A549 (cell line): Measurements from ENCODE around the gene STPG4. TPM values are rescaled to one million over a fixed set of nuclear protein-coding genes. Genes with fewer than 3 reads are reported as not detected.

Experiments used
- ATAC-seq, 2 experiments: fragments of 200-7000 bp in 1 of 2; fragments of >200 bp in 1 of 2; cut with Nextera tagmentation in 1 of 2; cut with Tn5 transposase in 1 of 2; 3 replicates each; pipeline versions ENCODE4 v1.8.0 to v1.9.1; 2018 to 2020; ENCODE audit warnings: mild to moderate bottlenecking in 1 of 2, moderate library complexity in 1 of 2
- CTCF ChIA-PET: fragments of 300-600 bp; sonication (Branson Sonifier 250); formaldehyde crosslinking; extraction: SDS; loops from one replicate; lab custom pipeline; 2021; ENCODE audit warnings: antibody characterized with exemption, inconsistent platforms; lab: Yijun Ruan, JAX
- POLR2A ChIA-PET: fragments of 350-600 bp; formaldehyde crosslinking; extraction: SDS; loops from one replicate; lab custom pipeline; 2021; ENCODE audit warnings: antibody characterized with exemption, inconsistent platforms; lab: Yijun Ruan, JAX
- DNase-seq, 2 experiments: peaks; one replicate each; pipeline versions ENCODE4 v3.0.0 to v3.0.0-alpha.2; 2011 to 2016; ENCODE audit warnings: low read depth in 1 of 2, low spot score in 1 of 2
- FAIRE-seq: peaks from 2 replicates; lab custom pipeline; 2011; peaks lifted over from hg19 to GRCh38; lab: Jason Lieb, UNC
- H3K27ac ChIP-seq, 2 experiments: fragments of >200 bp; sonication (Bioruptor Twin); formaldehyde crosslinking; 3 replicates each; pipeline ENCODE4 v1.5.1; 2016 to 2017
- H3K4me1 ChIP-seq: fragments of >200 bp; sonication (Bioruptor Twin); formaldehyde crosslinking; 3 replicates; pipeline ENCODE4 v1.6.1; 2016
- H3K4me2 ChIP-seq: fragments of >200 bp; sonication (Bioruptor Twin); formaldehyde crosslinking; 3 replicates; pipeline ENCODE4 v1.6.1; 2016
- H3K4me3 ChIP-seq: fragments of >200 bp; sonication (Bioruptor Twin); formaldehyde crosslinking; 3 replicates; pipeline ENCODE4 v1.5.1; 2016
- H3K9me3 ChIP-seq: fragments of >200 bp; sonication (Bioruptor Twin); formaldehyde crosslinking; 3 replicates; pipeline ENCODE4 v1.6.1; 2016
- BCL3 ChIP-seq: fragments of >200 bp; sonication (Bioruptor Twin); formaldehyde crosslinking; IDR thresholded peaks from 3 replicates; pipeline ENCODE4 v1.6.1; 2016
- CBX2 ChIP-seq: fragments of 200-600 bp; sonication (generic); IDR thresholded peaks from 2 replicates; pipeline ENCODE4 v1.6.1; 2016; ENCODE audit warnings: low read depth, mild to moderate bottlenecking, borderline replicate concordance
- CHD2 ChIP-seq: fragments of 150-350 bp; IDR thresholded peaks from 2 replicates; pipeline ENCODE4 v1.6.1; 2014; ENCODE audit warnings: low read length; ENCODE audit not compliant: partially characterized antibody
- E2F6 ChIP-seq: IDR thresholded peaks from 2 replicates; pipeline ENCODE4 v1.6.1; 2012; ENCODE audit warnings: low read depth, borderline replicate concordance
- EHF ChIP-seq: fragments of 250-450 bp; sonication (Bioruptor Pico); IDR thresholded peaks from 2 replicates; pipeline ENCODE4 v1.5.0; 2020; ENCODE audit warnings: mild to moderate bottlenecking
- EP300 ChIP-seq, 2 experiments: fragments of >200 bp; sonication (Bioruptor Twin); formaldehyde crosslinking; IDR thresholded peaks; 2 replicates in 1 of 2; 3 replicates in 1 of 2; pipeline ENCODE4 v1.6.1; 2016 to 2017
- FOSB ChIP-seq: fragments of 250-450 bp; sonication (Bioruptor Pico); IDR thresholded peaks from 2 replicates; pipeline ENCODE4 v1.5.0; 2020; ENCODE audit warnings: mild to moderate bottlenecking, moderate library complexity
- HEYL ChIP-seq: fragments of 250-450 bp; sonication (Bioruptor Pico); IDR thresholded peaks from 2 replicates; pipeline ENCODE4 v1.8.0; 2021; ENCODE audit warnings: mild to moderate bottlenecking, moderate library complexity
- KDM5A ChIP-seq: fragments of 200-600 bp; sonication (generic); IDR thresholded peaks from 2 replicates; pipeline ENCODE4 v1.6.1; 2016; ENCODE audit warnings: antibody characterized with exemption, mild to moderate bottlenecking
- MYC ChIP-seq: IDR thresholded peaks from 2 replicates; pipeline ENCODE4 v1.6.1; 2012; ENCODE audit warnings: mild to moderate bottlenecking, inconsistent platforms, low read length, improper control_type of control experiment, borderline replicate concordance
- NPAS2 ChIP-seq: fragments of 250-450 bp; sonication (Bioruptor Pico); IDR thresholded peaks from 2 replicates; pipeline ENCODE4 v1.8.0; 2022; ENCODE audit warnings: mild to moderate bottlenecking, moderate library complexity, borderline replicate concordance
- PBX3 ChIP-seq: IDR thresholded peaks from 2 replicates; pipeline ENCODE4 v1.6.1; 2012
- PHF8 ChIP-seq: fragments of 200-600 bp; sonication (generic); IDR thresholded peaks from 2 replicates; pipeline ENCODE4 v1.6.1; 2016; ENCODE audit warnings: low read depth, mild to moderate bottlenecking, antibody characterized with exemption, moderate library complexity, borderline replicate concordance
- REST ChIP-seq: fragments of 200-600 bp; sonication (generic); IDR thresholded peaks from 2 replicates; pipeline ENCODE4 v1.6.1; 2016; ENCODE audit warnings: antibody characterized with exemption, mild to moderate bottlenecking, moderate library complexity
- RFX5 ChIP-seq: fragments of 450-650 bp; IDR thresholded peaks from 2 replicates; pipeline ENCODE4 v1.7.1; 2014; ENCODE audit warnings: antibody characterized with exemption, mild to moderate bottlenecking, moderate library complexity
- SREBF2 ChIP-seq: fragments of 450-650 bp; IDR thresholded peaks from 2 replicates; pipeline ENCODE4 v1.6.1; 2014; ENCODE audit warnings: mild to moderate bottlenecking, moderate library complexity
- TFCP2L1 ChIP-seq: fragments of 250-450 bp; sonication (Bioruptor Pico); IDR thresholded peaks from 2 replicates; pipeline ENCODE4 v1.5.0; 2021; ENCODE audit warnings: mild to moderate bottlenecking
- USF2 ChIP-seq: fragments of 450-650 bp; IDR thresholded peaks from 2 replicates; pipeline ENCODE4 v1.6.1; 2014; ENCODE audit warnings: antibody characterized with exemption
- WGBS: methylation state at CpG from one replicate; pipeline ENCODE4 v1.1.6; 2017; ENCODE audit errors: missing lambda C conversion rate; 5-methylcytosine and 5-hydroxymethylcytosine counted together
- polyA plus RNA-seq, 4 experiments: library from polyadenylated mRNA; depleted of rRNA in 3 of 4; stranded (reverse); fragments of >200 nt; fragmentation: RNase III in 1 of 4; extraction: RNeasy Plus Mini Kit Qiagen cat#74134 plus additional on column Dnase treatment in 1 of 4; gene quantifications; 2 replicates in 3 of 4; 3 replicates in 1 of 4; pipeline ENCODE4 v1.2.3, GENCODE V29; 2011 to 2017

The STPG4 gene
- polyA plus RNA-seq, 2 of the 4 experiments (the other 2 are of a cell fraction): 0.05 to 0.13 TPM

- POLR2A ChIA-PET: no interaction called here
- H3K9me3 ChIP-seq: no peaks in the 10 kb centered on the region
- 97% methylated on average over 9 of the region's 9 CpGs for WGBS
- no peak overlapping the region for H3K4me3 ChIP-seq
- peaks cover 82% of the 10 kb centered on the region for H3K4me1 ChIP-seq
- no peak for FAIRE-seq
- TF ChIP-seq EHF (CRISPR knock-in tag) (no peak), SREBF2 (no peak), MYC (no peak), PBX3 (no peak), HEYL (CRISPR knock-in tag) (no peak), NPAS2 (no peak), REST (no peak), FOSB (no peak), CHD2 (no peak), CBX2 (no peak), BCL3 (no peak), PHF8 (no peak), E2F6 (no peak), RFX5 (no peak), KDM5A (no peak), USF2 (no peak), EP300 (IDR thresholded peaks at IDR 0.05) (no peak)
- TF ChIP-seq, all 56 proteins: peak for 0
- no peak overlapping the region for H3K4me2 ChIP-seq
- H3K27ac ChIP-seq: peak overlapping the region; percentile 90 to 98
- no peak for ATAC-seq
- DNase-seq: no peak
- CTCF ChIA-PET: interaction anchor here (1.2 to 3.5 kb wide), 4 partner anchors 43 to 250 kb away, joined by 4 to 15 read pairs (median 6); no protein-coding TSS in a partner anchor
These were observed 81.9 kb downstream of the STPG4 start for GRCh38 chr2:47073217-47073616.

GRCh38 chr2:47072728-47073191 lies 82.3 kb downstream of the STPG4 start:
- peaks cover 82% of the 10 kb centered on the region for H3K4me1 ChIP-seq
- FAIRE-seq: no peak
- CTCF ChIA-PET: interaction anchor here (1.2 to 3.5 kb wide), 5 partner anchors 30 to 251 kb away, joined by 3 to 15 read pairs (median 5); no protein-coding TSS in a partner anchor
- POLR2A ChIA-PET: no interaction called here
- 88% methylated on average over 9 of the region's 9 CpGs for WGBS
- no peak overlapping the region for H3K4me2 ChIP-seq
- H3K27ac ChIP-seq: peak overlapping the region; percentile 90 to 98
- H3K4me3 ChIP-seq: no peak overlapping the region
- H3K9me3 ChIP-seq: no peaks in the 10 kb centered on the region
- no peak for ATAC-seq
- DNase-seq: no peak
- TF ChIP-seq BCL3 (no peak), TFCP2L1 (CRISPR knock-in tag) (no peak), E2F6 (no peak)
